ENCODE results near the gene REXO1.

DNA sequence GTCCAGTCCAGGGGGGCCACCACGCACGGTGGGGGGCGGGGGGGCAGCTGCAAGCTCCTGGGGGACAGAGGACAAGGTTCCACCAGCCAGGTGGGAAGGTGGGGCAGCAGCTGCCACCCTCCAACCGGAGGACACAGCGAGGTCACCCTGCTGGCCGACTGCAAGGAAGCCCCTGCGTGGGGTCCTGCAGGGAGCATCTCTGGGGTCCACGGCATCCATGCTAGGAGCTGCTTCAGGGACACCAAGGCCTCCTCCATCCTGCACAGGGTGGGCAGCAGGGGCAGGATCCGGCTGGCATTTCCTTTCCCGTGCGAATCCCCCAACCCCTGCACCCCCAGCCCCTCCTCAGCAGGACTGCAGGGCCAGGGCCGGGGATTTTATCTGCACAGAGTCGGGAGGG is 23.3 kb upstream of the REXO1 start:
- TF ChIP-seq, protein P1, sequence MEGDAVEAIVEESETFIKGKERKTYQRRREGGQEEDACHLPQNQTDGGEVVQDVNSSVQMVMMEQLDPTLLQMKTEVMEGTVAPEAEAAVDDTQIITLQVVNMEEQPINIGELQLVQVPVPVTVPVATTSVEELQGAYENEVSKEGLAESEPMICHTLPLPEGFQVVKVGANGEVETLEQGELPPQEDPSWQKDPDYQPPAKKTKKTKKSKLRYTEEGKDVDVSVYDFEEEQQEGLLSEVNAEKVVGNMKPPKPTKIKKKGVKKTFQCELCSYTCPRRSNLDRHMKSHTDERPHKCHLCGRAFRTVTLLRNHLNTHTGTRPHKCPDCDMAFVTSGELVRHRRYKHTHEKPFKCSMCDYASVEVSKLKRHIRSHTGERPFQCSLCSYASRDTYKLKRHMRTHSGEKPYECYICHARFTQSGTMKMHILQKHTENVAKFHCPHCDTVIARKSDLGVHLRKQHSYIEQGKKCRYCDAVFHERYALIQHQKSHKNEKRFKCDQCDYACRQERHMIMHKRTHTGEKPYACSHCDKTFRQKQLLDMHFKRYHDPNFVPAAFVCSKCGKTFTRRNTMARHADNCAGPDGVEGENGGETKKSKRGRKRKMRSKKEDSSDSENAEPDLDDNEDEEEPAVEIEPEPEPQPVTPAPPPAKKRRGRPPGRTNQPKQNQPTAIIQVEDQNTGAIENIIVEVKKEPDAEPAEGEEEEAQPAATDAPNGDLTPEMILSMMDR (IDR thresholded peaks at IDR 0.05) = no peak
- TF ChIP-seq SIN3A (IDR thresholded peaks at IDR 0.05; ENCODE audit: borderline replicate concordance, insufficient read depth, low read depth, low read length) (no peak), POLR2AphosphoS5 (IDR thresholded peaks at IDR 0.05; ENCODE audit: low read depth, low read length) (no peak)
- TF ChIP-seq, protein P2, sequence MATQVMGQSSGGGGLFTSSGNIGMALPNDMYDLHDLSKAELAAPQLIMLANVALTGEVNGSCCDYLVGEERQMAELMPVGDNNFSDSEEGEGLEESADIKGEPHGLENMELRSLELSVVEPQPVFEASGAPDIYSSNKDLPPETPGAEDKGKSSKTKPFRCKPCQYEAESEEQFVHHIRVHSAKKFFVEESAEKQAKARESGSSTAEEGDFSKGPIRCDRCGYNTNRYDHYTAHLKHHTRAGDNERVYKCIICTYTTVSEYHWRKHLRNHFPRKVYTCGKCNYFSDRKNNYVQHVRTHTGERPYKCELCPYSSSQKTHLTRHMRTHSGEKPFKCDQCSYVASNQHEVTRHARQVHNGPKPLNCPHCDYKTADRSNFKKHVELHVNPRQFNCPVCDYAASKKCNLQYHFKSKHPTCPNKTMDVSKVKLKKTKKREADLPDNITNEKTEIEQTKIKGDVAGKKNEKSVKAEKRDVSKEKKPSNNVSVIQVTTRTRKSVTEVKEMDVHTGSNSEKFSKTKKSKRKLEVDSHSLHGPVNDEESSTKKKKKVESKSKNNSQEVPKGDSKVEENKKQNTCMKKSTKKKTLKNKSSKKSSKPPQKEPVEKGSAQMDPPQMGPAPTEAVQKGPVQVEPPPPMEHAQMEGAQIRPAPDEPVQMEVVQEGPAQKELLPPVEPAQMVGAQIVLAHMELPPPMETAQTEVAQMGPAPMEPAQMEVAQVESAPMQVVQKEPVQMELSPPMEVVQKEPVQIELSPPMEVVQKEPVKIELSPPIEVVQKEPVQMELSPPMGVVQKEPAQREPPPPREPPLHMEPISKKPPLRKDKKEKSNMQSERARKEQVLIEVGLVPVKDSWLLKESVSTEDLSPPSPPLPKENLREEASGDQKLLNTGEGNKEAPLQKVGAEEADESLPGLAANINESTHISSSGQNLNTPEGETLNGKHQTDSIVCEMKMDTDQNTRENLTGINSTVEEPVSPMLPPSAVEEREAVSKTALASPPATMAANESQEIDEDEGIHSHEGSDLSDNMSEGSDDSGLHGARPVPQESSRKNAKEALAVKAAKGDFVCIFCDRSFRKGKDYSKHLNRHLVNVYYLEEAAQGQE (IDR thresholded peaks at IDR 0.05; ENCODE audit: insufficient read depth in 1 of 2, low read depth in 2 of 2, low read length in 1 of 2) = no peak

All from Panc1 (cell line).